Stomach (tissue), 4 donors: ENCODE results near the gene TFF1.

Source experiments
- EP300 ChIP-seq: sonication (generic); formaldehyde crosslinking; IDR thresholded peaks from one replicate; pipeline ENCODE4 v1.6.1; 2017; ENCODE audit warnings: antibody characterized with exemption
- POLR2A ChIP-seq, 4 donors: fragments of 450-650 bp; IDR thresholded peaks; one replicate each; pipeline ENCODE4 v1.6.1; 2016; ENCODE audit warnings: antibody characterized with exemption in 4 of 4, control low read depth in 2 of 4, mild to moderate bottlenecking in 1 of 4, moderate library complexity in 1 of 4
- POLR2AphosphoS5 ChIP-seq, 3 donors: sonication (generic); formaldehyde crosslinking; IDR thresholded peaks; one replicate each; pipeline ENCODE4 v1.6.1; 2016; ENCODE audit warnings: antibody characterized with exemption in 3 of 3
- TF ChIP-seq, protein P1 (sequence below), 7 experiments: fragments of 450-650 bp in 4 of 7; fragments of 200-600 bp in 3 of 7; sonication (generic) in 3 of 7; IDR thresholded peaks; one replicate each; pipeline ENCODE4 v1.5.1; 2016 to 2019; ENCODE audit warnings: antibody characterized with exemption in 7 of 7, control low read depth in 2 of 7, mild to moderate bottlenecking in 1 of 7

DNA sequence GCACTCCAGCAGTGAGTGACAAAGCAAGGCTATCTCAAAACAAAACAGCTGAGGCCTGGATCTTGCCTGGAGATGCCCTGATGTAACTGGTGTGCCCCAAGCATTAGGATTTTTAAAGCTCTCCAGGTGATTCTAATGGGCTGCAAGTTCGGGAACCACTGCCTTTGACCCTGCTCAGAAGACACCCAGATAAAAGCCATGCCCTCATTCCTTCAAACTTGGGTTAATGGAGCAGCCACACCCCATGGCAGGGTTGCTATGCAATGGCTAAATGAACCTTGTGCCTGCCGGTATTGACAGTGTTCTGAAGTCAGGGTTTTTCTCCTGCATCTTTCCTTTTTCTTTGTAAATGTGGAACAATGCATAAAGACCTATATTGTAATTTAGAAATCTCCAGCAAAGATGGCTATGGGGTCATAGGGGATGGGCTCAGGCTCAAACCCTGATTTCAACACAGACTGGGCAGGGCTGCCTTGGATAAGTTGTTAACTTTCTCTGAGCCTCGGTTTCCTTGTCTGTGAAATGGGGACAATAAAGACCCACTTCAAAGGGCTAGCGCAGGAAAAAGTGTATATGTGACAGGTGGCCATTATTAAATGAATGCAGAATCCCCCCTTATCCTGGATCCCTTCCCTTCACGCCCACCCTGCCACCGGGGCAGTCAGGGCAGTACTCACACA, 51.6 kb downstream of the TFF1 start:
- TF ChIP-seq EP300 = no peak
- TF ChIP-seq, protein P1, sequence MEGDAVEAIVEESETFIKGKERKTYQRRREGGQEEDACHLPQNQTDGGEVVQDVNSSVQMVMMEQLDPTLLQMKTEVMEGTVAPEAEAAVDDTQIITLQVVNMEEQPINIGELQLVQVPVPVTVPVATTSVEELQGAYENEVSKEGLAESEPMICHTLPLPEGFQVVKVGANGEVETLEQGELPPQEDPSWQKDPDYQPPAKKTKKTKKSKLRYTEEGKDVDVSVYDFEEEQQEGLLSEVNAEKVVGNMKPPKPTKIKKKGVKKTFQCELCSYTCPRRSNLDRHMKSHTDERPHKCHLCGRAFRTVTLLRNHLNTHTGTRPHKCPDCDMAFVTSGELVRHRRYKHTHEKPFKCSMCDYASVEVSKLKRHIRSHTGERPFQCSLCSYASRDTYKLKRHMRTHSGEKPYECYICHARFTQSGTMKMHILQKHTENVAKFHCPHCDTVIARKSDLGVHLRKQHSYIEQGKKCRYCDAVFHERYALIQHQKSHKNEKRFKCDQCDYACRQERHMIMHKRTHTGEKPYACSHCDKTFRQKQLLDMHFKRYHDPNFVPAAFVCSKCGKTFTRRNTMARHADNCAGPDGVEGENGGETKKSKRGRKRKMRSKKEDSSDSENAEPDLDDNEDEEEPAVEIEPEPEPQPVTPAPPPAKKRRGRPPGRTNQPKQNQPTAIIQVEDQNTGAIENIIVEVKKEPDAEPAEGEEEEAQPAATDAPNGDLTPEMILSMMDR (IDR thresholded peaks at IDR 0.05) = no peak
- TF ChIP-seq POLR2AphosphoS5 (IDR thresholded peaks at IDR 0.05) = no peak
- no peak for TF ChIP-seq POLR2A (IDR thresholded peaks at IDR 0.05)
